ENCODE measurements around the gene PIK3C3. TPM values are rescaled to one million over a fixed set of nuclear protein-coding genes. Genes with fewer than 3 reads are reported as not detected.

Gene PIK3C3
- total RNA-seq, 4 donors from 2014 or later = 35.5 to 54.7 (median 39.6) TPM

- no peak overlapping the region for H3K4me3 ChIP-seq (ENCODE audit: low read depth, poor library complexity, severe bottlenecking)
- TF ChIP-seq CTCF (IDR thresholded peaks at IDR 0.05) = no peak
- no peak for TF ChIP-seq POLR2A (IDR thresholded peaks at IDR 0.05)
- intact Hi-C loops (cut with DNase I; ENCODE audit: low total_unique reads) = no loop called here
- 58 to 60% methylated on average over 1 of the region's 1 CpG for WGBS, 2 donors
- no peak for DNase-seq (ENCODE audit: low spot score in 2 of 2)
Observed at GRCh38 chr18:41922841-41923240, 32.2 kb upstream of the PIK3C3 start.

- no peak for DNase-seq (ENCODE audit: low spot score in 2 of 2)
- intact Hi-C loops (cut with DNase I; ENCODE audit: low total_unique reads) = no loop called here
- H3K4me3 ChIP-seq (ENCODE audit: low read depth, poor library complexity, severe bottlenecking) = no peak overlapping the region
- TF ChIP-seq CTCF (IDR thresholded peaks at IDR 0.05) (no peak), POLR2A (IDR thresholded peaks at IDR 0.05) (no peak)
Observed at GRCh38 chr18:41923446-41923845, 31.6 kb upstream of the PIK3C3 start.

GRCh38 chr18:41928581-41928980 is 26.5 kb upstream of the PIK3C3 start:
- no peak for DNase-seq (ENCODE audit: low spot score in 2 of 2)
- no peak overlapping the region for H3K4me3 ChIP-seq (ENCODE audit: low read depth, poor library complexity, severe bottlenecking)
- TF ChIP-seq CTCF (IDR thresholded peaks at IDR 0.05) (no peak), POLR2A (IDR thresholded peaks at IDR 0.05) (no peak)
- intact Hi-C loops (cut with DNase I; ENCODE audit: low total_unique reads) = no loop called here

- DNase-seq (ENCODE audit: low spot score in 2 of 2) = no peak
- TF ChIP-seq CTCF (IDR thresholded peaks at IDR 0.05) (no peak), POLR2A (IDR thresholded peaks at IDR 0.05) (no peak)
- intact Hi-C loops (cut with DNase I; ENCODE audit: low total_unique reads) = no loop called here
Observed at GRCh38 chr18:41932899-41933298, 22.1 kb upstream of the PIK3C3 start.

GRCh38 chr18:41933778-41934177 is 21.3 kb upstream of the PIK3C3 start:
- intact Hi-C loops (cut with DNase I; ENCODE audit: low total_unique reads) = no loop called here
- no peak for DNase-seq (ENCODE audit: low spot score in 2 of 2)
- H3K4me3 ChIP-seq (ENCODE audit: low read depth, poor library complexity, severe bottlenecking) = no peak overlapping the region
- TF ChIP-seq CTCF (IDR thresholded peaks at IDR 0.05) (no peak), POLR2A (IDR thresholded peaks at IDR 0.05) (no peak)
- 83 to 89% methylated on average over 4 of the region's 4 CpGs for WGBS, 2 donors

More at GRCh38 chr18:41932899-41933298, 22.1 kb upstream of the PIK3C3 start:
- H3K4me3 ChIP-seq (ENCODE audit: low read depth, poor library complexity, severe bottlenecking) = no peak overlapping the region

- intact Hi-C loops (cut with DNase I; ENCODE audit: low total_unique reads) = no loop called here
- no peak overlapping the region for H3K4me3 ChIP-seq (ENCODE audit: low read depth, poor library complexity, severe bottlenecking)
- TF ChIP-seq CTCF (IDR thresholded peaks at IDR 0.05) (no peak), POLR2A (IDR thresholded peaks at IDR 0.05) (no peak)
- DNase-seq (ENCODE audit: low spot score in 2 of 2) = no peak
- 38 to 40% methylated on average over 2 of the region's 2 CpGs for WGBS, 2 donors
Observed at GRCh38 chr18:41936471-41937134, 18.4 kb upstream of the PIK3C3 start.
